HG03439 (cell line): ENCODE results near the gene ACAD11.
"Not testable (repeated sequence)": the region's sequence is repeated elsewhere in the genome, so short reads cannot be mapped to it uniquely, and the experiment has no call there.

Experiments used
- ATAC-seq: cut with Tn5 transposase; IDR thresholded peaks from one replicate; pipeline ENCODE4 v1.9.1; 2021; ENCODE audit warnings: mild to moderate bottlenecking, moderate library complexity; ENCODE audit not compliant: unreplicated experiment

The ACAD11 gene

DNA sequence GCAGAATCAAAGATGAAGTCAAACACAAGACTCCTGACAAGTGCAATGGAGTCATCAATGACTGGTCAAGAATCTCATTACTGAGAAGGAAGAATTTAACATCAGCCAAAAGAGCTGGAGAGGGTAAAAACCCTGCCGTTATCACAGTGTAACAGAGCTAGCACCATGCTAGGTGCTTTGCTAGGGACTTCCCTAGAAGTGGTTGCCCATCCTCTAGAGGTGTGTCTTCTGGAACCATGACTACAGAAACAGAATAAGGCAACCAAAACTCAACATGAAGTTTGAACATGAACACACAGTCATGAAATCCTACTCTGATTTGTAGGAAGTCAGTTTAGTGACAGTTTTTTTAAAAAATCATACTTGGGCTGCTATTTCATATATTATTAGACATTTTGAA is 9.5 kb downstream of the ACAD11 start:
- ATAC-seq = no peak

DNA sequence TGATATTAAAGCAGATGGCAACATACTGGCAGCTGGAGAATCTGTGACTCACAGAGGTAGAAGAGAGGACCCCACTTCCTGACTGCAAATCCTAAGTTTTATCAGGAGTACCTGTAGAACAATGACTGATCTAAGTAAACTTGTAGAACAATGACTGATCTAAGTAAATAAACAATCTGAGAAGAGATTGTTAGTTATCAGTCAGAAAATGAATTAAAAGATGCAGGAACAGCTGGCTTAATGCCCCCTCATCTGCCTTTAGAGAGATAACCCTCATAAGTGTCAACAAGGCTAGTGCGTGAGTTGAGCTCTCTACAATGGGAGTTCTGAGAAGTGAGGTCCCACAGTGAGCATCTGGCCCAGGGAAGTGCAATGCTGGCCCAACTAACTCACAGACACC is 14.6 kb downstream of the ACAD11 start:
- ATAC-seq = no peak

DNA sequence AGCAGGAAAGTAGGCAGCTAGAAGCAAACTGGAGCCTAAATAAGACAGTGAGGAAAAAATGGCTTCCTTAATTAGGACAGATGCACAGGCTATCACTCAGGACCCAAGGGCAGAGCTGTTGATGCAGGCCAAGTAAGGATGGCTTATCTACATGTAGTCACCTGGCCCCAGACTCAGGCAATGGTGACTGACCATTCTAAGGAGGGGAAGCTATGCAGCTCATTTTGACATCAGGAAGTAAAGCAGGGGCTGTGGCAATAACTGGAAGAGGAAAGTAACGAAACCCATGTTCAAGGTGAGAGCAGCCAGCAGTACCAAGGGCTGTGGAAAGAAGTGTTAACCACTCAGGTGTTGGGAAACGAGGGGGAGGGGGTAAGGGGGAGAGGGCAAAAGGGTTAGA is 16.2 kb downstream of the ACAD11 start:
- no peak for ATAC-seq

DNA sequence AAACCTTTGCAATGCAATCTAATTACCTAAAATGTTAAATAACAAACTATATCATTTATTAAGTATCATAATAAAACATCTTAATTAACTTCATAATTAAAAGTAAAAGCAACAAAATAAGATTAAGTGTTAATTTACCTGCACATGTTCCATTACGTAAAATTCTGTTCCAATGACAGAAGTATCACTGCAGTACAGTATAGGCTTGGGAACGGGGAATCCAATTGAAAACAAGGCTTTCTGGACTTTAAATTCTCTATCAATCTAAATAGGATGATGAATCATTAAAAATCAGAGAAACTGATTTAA is 17.1 kb downstream of the ACAD11 start:
- ATAC-seq = no peak

DNA sequence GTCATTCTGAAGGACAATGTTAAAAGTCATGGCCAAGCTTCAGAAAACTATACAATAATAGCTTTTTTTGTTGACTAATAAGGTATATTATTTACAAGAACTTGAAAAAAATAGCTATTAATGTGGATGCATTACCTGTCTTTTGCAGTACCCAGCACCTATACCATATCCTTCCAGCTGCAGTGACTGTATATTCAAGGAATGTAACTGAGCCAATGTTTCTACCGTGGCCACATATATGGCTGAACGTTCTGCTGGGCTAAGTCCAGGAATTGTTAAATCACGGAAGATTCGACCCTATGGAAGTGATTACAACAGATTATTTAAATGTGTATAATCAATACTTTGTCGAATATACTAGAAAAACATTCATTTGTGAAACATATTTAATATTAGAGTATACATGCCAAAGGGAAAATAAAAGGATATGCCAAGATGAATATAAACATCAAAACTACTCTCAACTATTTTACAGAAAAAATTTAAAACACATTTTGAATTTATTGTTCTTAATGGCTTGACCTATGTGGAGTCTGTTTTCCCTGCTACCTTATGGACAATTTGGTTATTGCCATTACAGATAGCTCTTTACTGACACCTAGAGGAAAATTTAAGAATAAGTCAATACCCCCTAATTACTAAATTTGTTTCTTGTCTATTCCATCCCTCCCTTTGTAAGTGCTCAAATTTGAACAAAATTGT is 17.6 kb downstream of the ACAD11 start:
- ATAC-seq = no peak

GRCh38 chr3:132641427-132641826 is 18.2 kb downstream of the ACAD11 start:
- ATAC-seq = not testable (repeated sequence)

GRCh38 chr3:132638706-132639105 is 20.9 kb downstream of the ACAD11 start:
- no peak for ATAC-seq

GRCh38 chr3:132637590-132637989 is 22.0 kb downstream of the ACAD11 start:
- no peak for ATAC-seq

GRCh38 chr3:132635052-132635451 is 24.6 kb downstream of the ACAD11 start:
- no peak for ATAC-seq

DNA sequence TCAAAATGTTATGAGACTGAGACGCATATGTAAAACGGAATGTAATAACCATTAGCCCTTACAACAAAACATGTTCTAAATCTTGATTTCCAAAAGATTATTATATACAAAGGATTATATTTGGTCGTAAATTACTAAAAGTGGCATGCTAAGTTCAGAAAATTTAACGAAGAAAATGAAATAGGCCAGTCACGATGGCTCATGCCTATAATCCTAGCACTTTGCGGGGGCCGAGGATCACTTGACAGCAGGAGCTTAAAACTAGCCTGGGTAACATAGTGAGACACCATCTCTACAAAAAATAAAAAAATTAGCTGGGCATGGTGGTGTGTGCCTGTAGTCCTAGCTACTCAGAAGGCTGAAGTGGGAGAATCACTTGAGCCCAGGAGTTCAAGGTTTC is 29.0 kb downstream of the ACAD11 start:
- no peak for ATAC-seq

- no peak for ATAC-seq
These were observed 29.7 kb downstream of the ACAD11 start for GRCh38 chr3:132629928-132630327.

- ATAC-seq = no peak
These were observed 31.5 kb downstream of the ACAD11 start for GRCh38 chr3:132628157-132628556.

GRCh38 chr3:132626955-132627354 is 32.7 kb downstream of the ACAD11 start:
- ATAC-seq = no peak

- ATAC-seq = peak; percentile 80
These were observed 34.0 kb downstream of the ACAD11 start for GRCh38 chr3:132625613-132626012.

DNA sequence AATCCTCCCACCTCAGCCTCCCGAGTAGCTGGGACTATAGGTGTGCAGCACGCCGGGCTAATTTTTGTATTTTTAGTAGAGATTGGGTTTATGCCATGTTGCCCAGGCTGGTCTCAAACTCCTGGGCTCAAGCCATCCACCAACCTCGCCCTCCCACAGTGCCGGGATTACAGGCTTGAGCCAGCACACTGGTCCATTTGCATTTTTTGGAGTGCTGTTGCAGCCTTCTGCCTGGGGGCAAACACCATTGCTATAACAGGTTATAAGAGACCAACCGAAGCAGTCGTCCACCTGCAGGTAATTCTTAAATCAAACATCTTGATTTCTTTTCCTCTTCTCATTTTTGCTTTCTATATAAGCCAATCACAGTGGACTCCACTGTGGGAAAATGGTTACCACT is 34.8 kb downstream of the ACAD11 start:
- ATAC-seq = no peak

DNA sequence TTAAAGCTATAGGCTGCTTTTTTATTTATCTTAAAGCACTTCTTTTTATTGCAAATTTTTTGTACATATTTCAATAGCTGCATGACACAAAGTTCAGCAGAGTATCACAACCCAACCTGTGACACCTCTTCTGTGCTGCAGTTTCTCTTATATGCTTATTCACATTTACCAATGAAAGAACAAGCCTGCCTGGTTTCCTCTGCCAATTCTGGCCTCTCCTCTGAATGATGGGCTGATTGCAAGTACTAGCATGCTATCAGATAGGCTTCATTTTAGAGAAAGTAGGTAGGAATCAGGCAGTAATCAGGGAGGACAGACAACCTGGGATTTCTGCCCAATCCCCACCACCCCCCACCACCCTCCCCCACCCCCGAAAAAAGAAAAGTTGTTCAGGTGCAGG is 36.0 kb downstream of the ACAD11 start:
- no peak for ATAC-seq

GRCh38 chr3:132622761-132623160 is 36.8 kb downstream of the ACAD11 start:
- no peak for ATAC-seq

GRCh38 chr3:132622148-132622547 is 37.5 kb downstream of the ACAD11 start:
- no peak for ATAC-seq

GRCh38 chr3:132616780-132617179 is 42.8 kb downstream of the ACAD11 start:
- no peak for ATAC-seq

DNA sequence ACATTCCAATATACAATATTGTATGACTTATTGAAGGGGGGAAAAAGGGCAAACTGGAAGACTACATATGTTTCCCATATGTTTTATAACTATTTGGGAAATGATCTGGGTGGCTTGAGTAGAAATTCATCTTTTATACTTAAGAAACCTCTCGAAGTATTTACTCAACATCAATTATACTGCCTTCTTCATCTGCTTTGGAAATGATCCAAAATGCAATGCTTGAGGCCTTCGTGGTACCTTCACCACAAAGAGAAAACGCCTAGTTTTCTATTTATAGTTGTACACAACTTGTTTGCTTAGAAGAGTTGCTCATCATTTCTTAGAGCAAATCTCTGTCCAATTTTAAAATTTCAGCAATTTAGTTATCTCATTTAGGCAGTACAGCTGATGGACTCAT is 43.7 kb downstream of the ACAD11 start:
- no peak for ATAC-seq

DNA sequence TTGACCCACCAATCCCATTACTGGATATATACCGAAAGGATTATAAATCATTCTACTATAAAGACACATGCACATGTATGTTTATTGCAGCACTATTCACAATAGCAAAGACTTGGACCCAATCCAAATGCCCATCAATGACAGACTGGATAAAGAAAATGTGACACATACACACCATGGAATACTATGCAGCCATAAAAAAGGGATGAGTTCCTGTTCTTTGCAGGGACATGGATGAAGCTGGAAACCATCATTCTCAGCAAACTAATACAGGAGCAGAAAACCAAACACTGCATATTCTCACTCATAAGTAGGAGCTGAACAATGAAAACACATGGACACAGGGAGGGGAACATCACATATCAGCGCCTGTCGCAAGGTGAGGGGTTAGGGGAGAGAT is 44.3 kb downstream of the ACAD11 start:
- ATAC-seq = not testable (repeated sequence)

DNA sequence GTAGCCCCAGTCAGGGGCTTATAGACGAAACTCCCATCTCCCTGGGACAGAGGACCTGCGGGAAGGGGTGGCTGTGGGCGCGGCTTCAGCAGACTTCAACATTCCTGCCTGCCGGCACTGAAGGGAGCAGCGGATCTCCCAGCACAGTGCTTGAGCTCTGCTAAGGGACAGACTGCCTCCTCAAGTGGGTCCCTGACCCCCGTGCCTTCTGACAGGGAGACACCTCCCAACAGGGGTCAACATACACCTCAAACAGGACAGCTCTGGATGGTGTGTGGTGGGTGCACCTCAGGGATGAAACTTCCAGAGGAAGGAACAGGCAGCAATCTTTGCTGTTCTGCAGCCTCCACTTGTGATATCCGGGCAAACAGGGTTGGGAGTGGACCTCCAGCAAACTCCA is 53.0 kb downstream of the ACAD11 start:
- ATAC-seq = not testable (repeated sequence)

DNA sequence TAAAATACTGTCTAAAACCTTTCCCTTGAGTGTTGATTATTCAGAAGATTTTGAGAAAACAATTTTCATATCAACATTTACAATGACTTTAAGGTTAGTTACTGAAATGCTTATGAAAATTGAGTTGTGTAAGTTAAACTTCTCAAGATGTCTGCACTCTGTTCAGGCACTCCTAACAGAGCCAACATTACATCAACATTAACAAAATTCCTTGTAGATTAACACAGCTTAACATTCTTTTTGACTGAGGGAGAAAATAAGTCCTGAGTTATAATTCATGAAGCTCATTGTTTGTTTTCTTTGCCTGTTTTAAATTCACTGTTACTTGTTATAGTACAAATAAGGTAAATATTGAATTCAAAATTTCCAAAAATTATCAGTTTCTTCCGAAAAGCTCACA is 53.5 kb downstream of the ACAD11 start:
- ATAC-seq = no peak
